ENCODE measurements around the gene FTCD. TPM values are rescaled to one million over a fixed set of nuclear protein-coding genes. Genes with fewer than 3 reads are reported as not detected.
"Not testable (repeated sequence)": the region's sequence is repeated elsewhere in the genome, so short reads cannot be mapped to it uniquely, and the experiment has no call there.

FTCD gene
- total and polyA plus RNA-seq, 8 donors, result 0.25 to 6.7 (median 1.3) TPM; not detected in 3

DNA sequence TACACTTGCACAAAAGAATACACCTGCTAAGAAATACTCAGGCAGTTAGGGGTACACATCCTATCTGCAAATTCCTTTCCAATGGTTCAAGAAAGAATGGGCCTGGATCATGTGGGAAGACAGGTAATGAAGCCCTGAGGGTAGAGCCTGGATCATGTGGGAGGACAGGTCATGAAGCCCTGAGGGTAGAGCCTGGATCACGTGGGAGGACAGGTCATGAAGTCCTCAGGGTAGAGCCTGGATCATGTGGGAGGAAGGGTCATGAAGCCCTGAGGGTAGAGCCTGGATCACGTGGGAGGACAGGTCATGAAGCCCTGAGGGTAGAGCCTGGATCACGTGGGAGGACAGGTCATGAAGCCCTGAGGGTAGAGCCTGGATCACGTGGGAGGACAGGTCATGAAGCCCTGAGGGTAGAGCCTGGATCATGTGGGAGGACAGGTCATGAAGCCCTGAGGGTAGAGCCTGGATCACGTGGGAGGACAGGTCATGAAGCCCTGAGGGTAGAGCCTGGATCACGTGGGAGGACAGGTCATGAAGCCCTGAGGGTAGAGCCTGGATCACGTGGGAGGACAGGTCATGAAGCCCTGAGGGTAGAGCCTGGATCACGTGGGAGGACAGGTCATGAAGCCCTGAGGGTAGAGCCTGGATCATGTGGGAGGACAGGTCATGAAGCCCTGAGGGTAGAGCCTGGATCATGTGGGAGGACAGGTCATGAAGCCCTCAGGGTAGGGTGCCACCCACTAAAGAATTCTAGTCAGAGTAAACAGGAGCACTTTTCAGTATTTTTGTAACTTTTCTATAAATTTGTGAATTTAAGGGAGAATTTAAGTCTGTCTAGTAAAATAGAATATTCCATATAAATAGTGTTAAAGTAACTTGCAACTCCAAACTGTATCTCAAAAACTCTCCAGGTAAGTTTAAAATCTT is 45.8 kb upstream of the FTCD start:
- peaks cover 27 to 92% (median 80%) of the 10 kb centered on the region in 4 donors for H3K36me3 ChIP-seq
- intact Hi-C loops (cut with DNase I; ENCODE audit: low total_unique reads); H3K4me1 ChIP-seq; H3K4me3 ChIP-seq; H3K27ac ChIP-seq; H3K9me3 ChIP-seq; DNase-seq; H3K27me3 ChIP-seq: not testable (repeated sequence)
- 87 to 100% (median 94%) methylated on average over 2 to 4 of the region's 8 CpGs for WGBS, 5 donors

DNA sequence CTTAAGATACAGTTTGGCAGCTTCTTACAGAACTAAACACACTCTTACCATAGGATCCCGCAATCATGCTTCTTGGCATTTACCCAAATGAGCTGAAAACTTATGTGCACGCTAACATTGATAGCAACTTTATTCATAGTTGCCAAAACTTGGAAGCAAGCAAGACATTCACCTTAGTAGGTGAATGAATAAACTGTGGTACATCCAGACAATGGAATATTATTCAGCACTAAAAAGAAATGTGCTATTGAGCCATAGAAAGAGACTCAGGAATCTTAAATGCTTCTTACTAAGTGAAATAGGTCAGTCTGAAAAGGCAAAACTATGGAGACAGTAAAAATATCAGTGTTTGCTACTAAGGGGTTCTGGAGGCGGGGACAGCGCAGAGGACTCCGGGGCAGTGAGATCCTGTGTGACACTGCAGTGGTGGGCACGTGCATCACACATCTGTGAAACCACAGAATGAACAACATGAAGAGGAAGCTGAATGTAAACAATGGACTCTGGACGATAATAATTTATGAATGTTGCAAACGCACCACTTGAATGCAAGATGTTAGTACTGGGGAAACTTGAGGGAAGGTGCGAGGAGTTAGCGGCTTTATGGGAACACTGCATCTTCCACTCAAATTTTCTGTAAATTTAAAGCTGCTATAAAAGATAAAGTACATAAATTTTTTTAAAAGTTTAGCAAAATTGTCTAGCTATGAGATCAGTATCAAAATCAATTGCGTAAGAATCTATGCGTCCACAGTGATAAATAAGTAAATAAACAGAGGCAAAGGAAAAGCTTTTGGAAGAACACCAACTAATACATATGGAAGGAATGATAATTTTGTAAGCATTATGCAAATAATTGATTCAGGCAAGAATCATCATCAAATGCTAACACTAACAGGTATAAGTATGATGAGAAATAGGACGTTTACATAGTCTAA is 44.3 kb upstream of the FTCD start:
- Histone ChIP-seq H3K27me3 (no peaks in the 10 kb centered on the region), H3K27ac (no peak overlapping the region), H3K4me3 (no peak overlapping the region), H3K36me3 (peaks cover 25 to 92% (median 80%) of the 10 kb centered on the region in 4 donors), H3K9me3 (no peaks in the 10 kb centered on the region), H3K4me1 (no peaks in the 10 kb centered on the region)
- TF ChIP-seq, protein P1, sequence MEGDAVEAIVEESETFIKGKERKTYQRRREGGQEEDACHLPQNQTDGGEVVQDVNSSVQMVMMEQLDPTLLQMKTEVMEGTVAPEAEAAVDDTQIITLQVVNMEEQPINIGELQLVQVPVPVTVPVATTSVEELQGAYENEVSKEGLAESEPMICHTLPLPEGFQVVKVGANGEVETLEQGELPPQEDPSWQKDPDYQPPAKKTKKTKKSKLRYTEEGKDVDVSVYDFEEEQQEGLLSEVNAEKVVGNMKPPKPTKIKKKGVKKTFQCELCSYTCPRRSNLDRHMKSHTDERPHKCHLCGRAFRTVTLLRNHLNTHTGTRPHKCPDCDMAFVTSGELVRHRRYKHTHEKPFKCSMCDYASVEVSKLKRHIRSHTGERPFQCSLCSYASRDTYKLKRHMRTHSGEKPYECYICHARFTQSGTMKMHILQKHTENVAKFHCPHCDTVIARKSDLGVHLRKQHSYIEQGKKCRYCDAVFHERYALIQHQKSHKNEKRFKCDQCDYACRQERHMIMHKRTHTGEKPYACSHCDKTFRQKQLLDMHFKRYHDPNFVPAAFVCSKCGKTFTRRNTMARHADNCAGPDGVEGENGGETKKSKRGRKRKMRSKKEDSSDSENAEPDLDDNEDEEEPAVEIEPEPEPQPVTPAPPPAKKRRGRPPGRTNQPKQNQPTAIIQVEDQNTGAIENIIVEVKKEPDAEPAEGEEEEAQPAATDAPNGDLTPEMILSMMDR (IDR thresholded peaks at IDR 0.05), result no peak
- no peak for TF ChIP-seq POLR2AphosphoS5 (IDR thresholded peaks at IDR 0.05)
- TF ChIP-seq EP300 (IDR thresholded peaks at IDR 0.05), result no peak
- WGBS, 5 donors, result 75 to 82% (median 77%) methylated on average over 13 of the region's 13 CpGs
- no peak for DNase-seq
- intact Hi-C loops (cut with DNase I; ENCODE audit: low total_unique reads), result no loop called here

DNA sequence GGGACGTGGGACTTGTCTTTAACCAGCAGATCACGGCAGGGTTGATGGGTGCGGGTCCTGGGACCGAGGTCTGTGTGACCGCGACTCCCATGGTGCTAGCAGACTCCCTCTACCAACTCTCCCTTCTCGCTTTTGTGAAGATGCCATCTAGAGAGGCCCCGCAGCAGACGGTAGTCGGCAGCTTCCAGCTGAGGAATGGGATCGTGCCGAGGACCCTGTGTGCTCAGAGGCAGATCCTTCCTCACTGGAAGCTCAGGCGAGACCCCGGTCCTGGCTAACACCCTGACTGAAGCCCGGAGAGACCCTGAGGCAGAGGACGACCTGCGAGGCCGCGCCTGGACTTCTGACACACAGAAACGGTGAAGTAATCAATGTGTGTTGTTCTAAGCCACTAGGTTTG is 41.4 kb upstream of the FTCD start:
- Histone ChIP-seq H3K27me3 (no peaks in the 10 kb centered on the region), H3K4me1 (no peaks in the 10 kb centered on the region), H3K4me3 (no peak overlapping the region), H3K27ac (no peak overlapping the region), H3K9me3 (no peaks in the 10 kb centered on the region), H3K36me3 (peaks cover 45 to 93% (median 84%) of the 10 kb centered on the region in 4 donors)
- TF ChIP-seq POLR2AphosphoS5 (IDR thresholded peaks at IDR 0.05), result no peak
- TF ChIP-seq, protein P1 (IDR thresholded peaks at IDR 0.05), result no peak
- TF ChIP-seq EP300 (IDR thresholded peaks at IDR 0.05), result no peak
- TF ChIP-seq POLR2A (IDR thresholded peaks at IDR 0.05), result no peak
- DNase-seq, result peak in 1 of 2 donors; percentile 17
- intact Hi-C loops (cut with DNase I; ENCODE audit: low total_unique reads), result no loop called here
- 86 to 91% (median 88%) methylated on average over 20 of the region's 20 CpGs for WGBS, 5 donors

DNA sequence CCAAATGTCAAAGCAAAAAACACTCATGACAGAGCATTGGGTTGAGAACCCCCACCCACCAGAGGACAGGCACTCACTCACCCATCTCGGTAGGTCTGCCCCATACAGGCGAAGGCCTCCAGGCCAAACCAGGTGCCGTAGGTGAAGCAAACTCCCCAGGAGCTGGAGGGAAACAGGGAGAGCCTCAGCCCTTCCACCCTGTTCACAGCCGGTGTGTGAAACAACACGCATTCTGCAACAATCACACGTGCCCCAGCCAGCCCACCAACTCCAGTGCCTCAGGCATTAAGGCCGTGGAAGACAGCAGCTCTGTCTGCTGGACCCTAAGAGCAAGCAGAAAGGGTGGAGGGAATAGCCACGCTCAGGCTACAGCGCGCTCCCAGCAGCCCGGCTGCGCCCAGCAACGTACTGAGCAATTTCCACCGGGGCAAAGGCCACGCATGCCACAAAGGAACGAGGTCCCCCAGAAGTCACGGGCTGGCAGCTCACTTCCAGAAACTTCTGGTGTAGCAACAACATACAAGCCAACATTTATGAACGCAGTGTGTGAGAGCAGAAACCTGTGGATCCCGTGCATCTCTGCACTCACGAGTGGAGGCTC is 40.3 kb upstream of the FTCD start:
- H3K9me3 ChIP-seq, result no peaks in the 10 kb centered on the region
- no peak for TF ChIP-seq POLR2AphosphoS5 (IDR thresholded peaks at IDR 0.05)
- TF ChIP-seq, protein P1 (IDR thresholded peaks at IDR 0.05), result no peak
- TF ChIP-seq POLR2A (IDR thresholded peaks at IDR 0.05), result no peak
- no peak for TF ChIP-seq EP300 (IDR thresholded peaks at IDR 0.05)
- WGBS, 5 donors, result 87 to 94% (median 92%) methylated on average over 18 to 20 of the region's 20 CpGs
- no peak overlapping the region for H3K4me3 ChIP-seq
- no peaks in the 10 kb centered on the region for H3K4me1 ChIP-seq
- peaks cover 50 to 96% (median 92%) of the 10 kb centered on the region in 4 donors for H3K36me3 ChIP-seq
- intact Hi-C loops (cut with DNase I; ENCODE audit: low total_unique reads), result no loop called here
- peak in 1 of 2 donors; percentile 13 for DNase-seq
- H3K27me3 ChIP-seq, result no peaks in the 10 kb centered on the region
- H3K27ac ChIP-seq, result no peak overlapping the region
